Caco-2 (cell line): ENCODE data around the gene HDAC4. TPM values are rescaled to one million over a fixed set of nuclear protein-coding genes. Genes with fewer than 3 reads are reported as not detected.

Experiments
- BruUV-seq: library from RNA; stranded (reverse); fragments of 400-500 nt; replicated peaks from 2 replicates; lab custom pipeline; 2021; lab: Mats Ljungman, UMichigan
- CTCF ChIA-PET: fragments of 300-600 bp; sonication (Branson Sonifier 250); formaldehyde crosslinking; loops from one replicate; lab custom pipeline; 2022; ENCODE audit warnings: antibody characterized with exemption; lab: Charles Lee
- POLR2A ChIA-PET: fragments of 300-600 bp; sonication (Branson Sonifier 250); formaldehyde crosslinking; loops from one replicate; lab custom pipeline; 2022; ENCODE audit warnings: antibody characterized with exemption; lab: Charles Lee
- DNase-seq, 2 experiments: peaks; one replicate each; pipeline versions ENCODE4 v3.0.0 to v3.0.0-alpha.2; 2020 to 2022
- H3K27me3 ChIP-seq: replicated peaks from 2 replicates; pipeline ENCODE4 v1.6.0; 2011; ENCODE audit warnings: low read length; ENCODE audit not compliant: control insufficient read depth, insufficient read depth
- H3K36me3 ChIP-seq: 2 replicates; pipeline ENCODE4 v1.5.1; 2011; ENCODE audit warnings: low read length; ENCODE audit not compliant: control insufficient read depth, insufficient read depth
- H3K4me1 ChIP-seq: fragments of 250-450 bp; sonication (Bioruptor Pico); 2 replicates; pipeline ENCODE4 v1.5.1; 2020; ENCODE audit warnings: mild to moderate bottlenecking
- H3K4me3 ChIP-seq: 2 replicates; pipeline ENCODE4 v1.5.1; 2011; ENCODE audit warnings: low read depth, mild to moderate bottlenecking, control low read depth, low read length
- H3K9me3 ChIP-seq: fragments of 250-450 bp; sonication (Bioruptor Pico); 2 replicates; pipeline ENCODE4 v1.5.1; 2020; ENCODE audit warnings: mild to moderate bottlenecking, moderate library complexity
- H3K27ac Mint-ChIP-seq: one replicate; pipeline ENCODE4 v1.8.0; 2022; ENCODE audit warnings: mixed read lengths; ENCODE audit not compliant: unreplicated experiment
- H3K27me3 Mint-ChIP-seq: one replicate; pipeline ENCODE4 v1.8.0; 2022; ENCODE audit warnings: mixed read lengths; ENCODE audit not compliant: insufficient read depth, unreplicated experiment
- H3K36me3 Mint-ChIP-seq: one replicate; pipeline ENCODE4 v1.8.0; 2022; ENCODE audit warnings: mild to moderate bottlenecking, mixed read lengths; ENCODE audit not compliant: insufficient read depth, unreplicated experiment
- H3K4me1 Mint-ChIP-seq: one replicate; pipeline ENCODE4 v1.8.0; 2022; ENCODE audit warnings: low read depth, mixed read lengths; ENCODE audit not compliant: unreplicated experiment
- H3K4me3 Mint-ChIP-seq: one replicate; pipeline ENCODE4 v1.8.0; 2022; ENCODE audit warnings: mild to moderate bottlenecking, moderate library complexity, mixed read lengths; ENCODE audit not compliant: unreplicated experiment
- H3K9me3 Mint-ChIP-seq: one replicate; pipeline ENCODE4 v1.8.0; 2022; ENCODE audit warnings: mixed read lengths; ENCODE audit not compliant: unreplicated experiment
- intact Hi-C: fragments of 100-400 bp; cut with micrococcal nuclease; formaldehyde crosslinking; loops from one replicate; pipeline ENCODE4 v1.10.0; 2022; ENCODE audit not compliant: unreplicated experiment
- total RNA-seq: library from RNA; stranded (reverse); gene quantifications from 2 replicates; pipeline ENCODE4 v1.2.3, GENCODE V29; 2022
- TF ChIP-seq, protein P1 (sequence below), 2 experiments: fragments of 200-600 bp in 1 of 2; IDR thresholded peaks; 1 replicate in 1 of 2; 2 replicates in 1 of 2; pipeline versions ENCODE4 v1.5.1 to v1.8.0; 2011 to 2022; ENCODE audit warnings: antibody characterized with exemption in 1 of 2, control low read depth in 1 of 2, inconsistent platforms in 1 of 2, low read depth in 1 of 2, low read length in 1 of 2, mild to moderate bottlenecking in 1 of 2, moderate library complexity in 1 of 2; ENCODE audit not compliant: insufficient read depth in 1 of 2, severe bottlenecking in 1 of 2, unreplicated experiment in 1 of 2

Gene HDAC4
- total RNA-seq, 1 experiment from 2014 or later: 15.5 TPM

DNA sequence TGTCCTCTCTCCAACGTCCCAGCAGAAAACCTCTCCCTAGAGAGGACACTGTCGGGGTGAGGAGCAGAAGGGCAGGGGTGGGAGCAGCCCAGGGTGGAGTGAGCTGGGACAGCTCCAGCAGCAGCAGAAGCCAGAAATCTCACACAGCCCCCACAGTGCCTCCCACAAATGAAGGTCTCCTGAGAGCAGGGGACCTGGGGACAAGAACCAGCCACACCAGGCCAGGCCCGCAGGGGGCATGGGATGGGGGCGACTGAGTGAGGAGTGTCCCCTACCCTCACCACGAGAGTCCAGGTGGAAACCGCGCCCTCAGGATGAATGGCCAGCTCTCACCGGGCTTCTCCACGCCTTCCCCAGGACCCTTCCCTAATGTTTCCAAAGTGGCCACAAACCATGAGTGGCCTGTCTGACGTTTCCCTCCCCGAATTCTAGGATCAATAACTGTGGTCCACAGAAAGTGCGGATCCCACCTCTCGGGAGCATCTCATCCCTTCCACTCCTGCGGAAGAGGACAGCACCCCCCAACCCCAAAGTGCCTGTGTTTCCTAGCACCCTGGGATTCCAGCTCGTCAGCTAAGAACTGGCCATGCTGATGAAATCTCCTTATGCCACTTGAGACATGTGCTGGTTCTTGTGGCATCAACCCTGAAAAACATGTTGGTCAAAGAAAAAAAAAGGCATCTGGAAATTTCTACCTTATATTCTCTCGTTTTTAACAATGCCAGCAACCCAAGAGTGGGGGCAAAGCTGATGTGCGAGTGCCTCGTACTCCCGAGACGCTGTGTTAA is 121.1 kb downstream of the HDAC4 start:
- no peak overlapping the region for H3K27ac Mint-ChIP-seq
- Histone ChIP-seq H3K27me3 (no peaks in the 10 kb centered on the region), H3K4me1 (no peaks in the 10 kb centered on the region), H3K4me3 (no peak overlapping the region), H3K9me3 (no peaks in the 10 kb centered on the region), H3K36me3 (no peaks in the 10 kb centered on the region)
- BruUV-seq: no TSS peak
- intact Hi-C loops: loop anchor here (10.0 kb wide), 1 partner anchor 115 kb away; no protein-coding TSS in a partner anchor
- POLR2A ChIA-PET: no interaction called here
- H3K4me3 Mint-ChIP-seq: no peak overlapping the region
- no peaks in the 10 kb centered on the region for H3K9me3 Mint-ChIP-seq
- no peak for DNase-seq
- TF ChIP-seq, protein P1, sequence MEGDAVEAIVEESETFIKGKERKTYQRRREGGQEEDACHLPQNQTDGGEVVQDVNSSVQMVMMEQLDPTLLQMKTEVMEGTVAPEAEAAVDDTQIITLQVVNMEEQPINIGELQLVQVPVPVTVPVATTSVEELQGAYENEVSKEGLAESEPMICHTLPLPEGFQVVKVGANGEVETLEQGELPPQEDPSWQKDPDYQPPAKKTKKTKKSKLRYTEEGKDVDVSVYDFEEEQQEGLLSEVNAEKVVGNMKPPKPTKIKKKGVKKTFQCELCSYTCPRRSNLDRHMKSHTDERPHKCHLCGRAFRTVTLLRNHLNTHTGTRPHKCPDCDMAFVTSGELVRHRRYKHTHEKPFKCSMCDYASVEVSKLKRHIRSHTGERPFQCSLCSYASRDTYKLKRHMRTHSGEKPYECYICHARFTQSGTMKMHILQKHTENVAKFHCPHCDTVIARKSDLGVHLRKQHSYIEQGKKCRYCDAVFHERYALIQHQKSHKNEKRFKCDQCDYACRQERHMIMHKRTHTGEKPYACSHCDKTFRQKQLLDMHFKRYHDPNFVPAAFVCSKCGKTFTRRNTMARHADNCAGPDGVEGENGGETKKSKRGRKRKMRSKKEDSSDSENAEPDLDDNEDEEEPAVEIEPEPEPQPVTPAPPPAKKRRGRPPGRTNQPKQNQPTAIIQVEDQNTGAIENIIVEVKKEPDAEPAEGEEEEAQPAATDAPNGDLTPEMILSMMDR (IDR thresholded peaks at IDR 0.05; ENCODE audit: insufficient read depth in 1 of 2, low read depth in 1 of 2, low read length in 1 of 2, severe bottlenecking in 1 of 2, unreplicated experiment in 1 of 2): no peak
- H3K27me3 Mint-ChIP-seq: no peaks in the 10 kb centered on the region
- no peaks in the 10 kb centered on the region for H3K4me1 Mint-ChIP-seq
- no peaks in the 10 kb centered on the region for H3K36me3 Mint-ChIP-seq
- CTCF ChIA-PET: interaction anchor here (0.5 kb wide), 1 partner anchor 17 kb away, joined by 3 read pairs; no protein-coding TSS in a partner anchor

DNA sequence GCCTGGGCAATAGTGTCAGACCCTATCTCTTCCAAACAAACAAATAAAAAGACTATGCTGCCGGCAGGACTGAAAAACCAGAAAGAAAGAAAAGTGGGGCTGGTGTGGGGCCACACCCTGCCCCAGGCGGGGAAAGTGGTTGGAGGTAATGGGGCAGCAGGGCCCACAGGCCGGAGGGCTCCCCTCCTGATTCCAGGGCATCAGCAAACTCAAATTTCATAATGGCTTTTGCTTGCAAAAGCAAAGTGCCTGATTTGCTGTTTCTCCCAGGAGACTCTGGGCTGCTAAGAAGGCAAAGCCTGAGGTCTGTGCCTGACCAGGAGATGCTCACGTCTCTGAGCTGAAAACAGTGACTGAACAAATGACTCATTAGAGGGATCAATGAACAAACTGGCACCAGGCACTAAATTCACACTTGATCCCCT is 121.9 kb downstream of the HDAC4 start:
- Histone ChIP-seq H3K4me3 (no peak overlapping the region), H3K27me3 (no peaks in the 10 kb centered on the region), H3K9me3 (no peaks in the 10 kb centered on the region), H3K4me1 (no peaks in the 10 kb centered on the region), H3K36me3 (no peaks in the 10 kb centered on the region)
- TF ChIP-seq, protein P1 (IDR thresholded peaks at IDR 0.05; ENCODE audit: insufficient read depth in 1 of 2, low read depth in 1 of 2, low read length in 1 of 2, severe bottlenecking in 1 of 2, unreplicated experiment in 1 of 2): no peak
- ChIA-PET CTCF (interaction anchor here (0.5 kb wide), 1 partner anchor 18 kb away, joined by 3 read pairs; no protein-coding TSS in a partner anchor), POLR2A (no interaction called here)
- no peak for DNase-seq
- H3K4me1 Mint-ChIP-seq: no peaks in the 10 kb centered on the region
- no peaks in the 10 kb centered on the region for H3K36me3 Mint-ChIP-seq
- H3K27me3 Mint-ChIP-seq: no peaks in the 10 kb centered on the region
- no TSS peak for BruUV-seq
- H3K27ac Mint-ChIP-seq: no peak overlapping the region
- H3K4me3 Mint-ChIP-seq: no peak overlapping the region
- intact Hi-C loops: loop anchor here (10.0 kb wide), 1 partner anchor 116 kb away; no protein-coding TSS in a partner anchor
- no peaks in the 10 kb centered on the region for H3K9me3 Mint-ChIP-seq

DNA sequence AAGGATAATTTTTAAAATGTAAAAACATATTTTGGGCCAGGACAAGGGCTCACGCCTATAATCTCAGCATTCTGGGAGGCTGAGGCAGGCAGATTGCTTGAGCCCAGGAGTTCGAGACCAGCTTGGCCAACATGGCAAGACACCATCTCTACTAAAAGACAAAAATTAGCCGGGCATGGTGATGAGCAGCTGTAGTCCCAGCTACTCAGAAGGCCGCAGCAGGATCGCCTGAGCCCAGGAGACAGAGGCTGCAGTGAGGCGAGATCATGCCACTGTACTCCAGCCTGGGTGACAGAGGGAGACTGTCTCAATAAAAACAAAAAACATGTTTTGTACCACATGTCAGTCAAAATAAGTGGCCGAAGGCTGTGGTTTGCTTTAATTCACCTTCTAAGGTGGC is 122.5 kb downstream of the HDAC4 start:
- H3K36me3 ChIP-seq: no peaks in the 10 kb centered on the region
- DNase-seq: no peak
- intact Hi-C loops: loop anchor here (10.0 kb wide), 1 partner anchor 116 kb away; no protein-coding TSS in a partner anchor
- no peak overlapping the region for H3K4me3 Mint-ChIP-seq
- no peaks in the 10 kb centered on the region for H3K9me3 Mint-ChIP-seq
- H3K4me3 ChIP-seq: no peak overlapping the region
- no peaks in the 10 kb centered on the region for H3K27me3 ChIP-seq
- H3K27me3 Mint-ChIP-seq: no peaks in the 10 kb centered on the region
- TF ChIP-seq, protein P1 (IDR thresholded peaks at IDR 0.05; ENCODE audit: insufficient read depth in 1 of 2, low read depth in 1 of 2, low read length in 1 of 2, severe bottlenecking in 1 of 2, unreplicated experiment in 1 of 2): no peak
- H3K9me3 ChIP-seq: no peaks in the 10 kb centered on the region
- ChIA-PET CTCF (no interaction called here), POLR2A (no interaction called here)
- no peaks in the 10 kb centered on the region for H3K4me1 Mint-ChIP-seq
- no peaks in the 10 kb centered on the region for H3K4me1 ChIP-seq
- H3K36me3 Mint-ChIP-seq: no peaks in the 10 kb centered on the region
- no peak overlapping the region for H3K27ac Mint-ChIP-seq
- BruUV-seq: no TSS peak
